SK-N-SH treated with all-trans-retinoic acid at 6 μM for 48 hours (cell line): ENCODE measurements around the gene CRTC3.

ENCODE experiments used
- ATAC-seq: fragments of 200-7000 bp; cut with Tn5 transposase; 3 replicates; pipeline ENCODE4 v1.9.1; 2020; ENCODE audit warnings: mild to moderate bottlenecking, moderate library complexity
- ARNTL ChIP-seq: fragments of 450-650 bp; formaldehyde crosslinking; IDR thresholded peaks from 2 replicates; pipeline ENCODE4 v1.5.0; 2020; ENCODE audit warnings: low read depth, mild to moderate bottlenecking, moderate library complexity, borderline replicate concordance
- BACH2 ChIP-seq: fragments of 250-450 bp; sonication (Bioruptor Pico); IDR thresholded peaks from 2 replicates; pipeline ENCODE4 v1.9.0; 2021; ENCODE audit warnings: mild to moderate bottlenecking, borderline replicate concordance
- CREB5 ChIP-seq: fragments of 250-450 bp; sonication (Bioruptor Pico); IDR thresholded peaks from 2 replicates; pipeline ENCODE4 v1.5.1; 2020; ENCODE audit warnings: low read depth, mild to moderate bottlenecking, moderate library complexity
- CSDC2 ChIP-seq: fragments of 250-450 bp; sonication (Bioruptor Pico); IDR thresholded peaks from 2 replicates; pipeline ENCODE4 v1.5.0; 2020; ENCODE audit warnings: mild to moderate bottlenecking, moderate library complexity
- CSRNP3 ChIP-seq: fragments of 250-450 bp; sonication (Bioruptor Pico); IDR thresholded peaks from 2 replicates; pipeline ENCODE4 v1.5.1; 2021; ENCODE audit warnings: mild to moderate bottlenecking, moderate library complexity
- ESRRG ChIP-seq: fragments of 250-450 bp; sonication (Bioruptor Pico); IDR thresholded peaks from 2 replicates; pipeline ENCODE4 v1.6.1; 2021; ENCODE audit warnings: mild to moderate bottlenecking
- OSR1 ChIP-seq: fragments of 250-450 bp; sonication (Bioruptor Pico); IDR thresholded peaks from 2 replicates; pipeline ENCODE4 v1.8.0; 2022; ENCODE audit warnings: moderate library complexity, mild to moderate bottlenecking, inconsistent platforms
- PATZ1 ChIP-seq: fragments of 250-450 bp; sonication (Bioruptor Pico); IDR thresholded peaks from 2 replicates; pipeline ENCODE4 v1.8.0; 2020; ENCODE audit warnings: mild to moderate bottlenecking, moderate library complexity, borderline replicate concordance
- POU6F1 ChIP-seq: fragments of 250-450 bp; sonication (Bioruptor Pico); IDR thresholded peaks from 2 replicates; pipeline ENCODE4 v1.8.0; 2021; ENCODE audit warnings: low read depth, mild to moderate bottlenecking, moderate library complexity, borderline replicate concordance
- RARB ChIP-seq: fragments of 250-450 bp; sonication (Bioruptor Pico); IDR thresholded peaks from 2 replicates; pipeline ENCODE4 v1.8.0; 2021; ENCODE audit warnings: mild to moderate bottlenecking, moderate library complexity
- SNAI2 ChIP-seq: fragments of 250-450 bp; sonication (Bioruptor Pico); IDR thresholded peaks from 2 replicates; pipeline ENCODE4 v1.5.0; 2020; ENCODE audit warnings: mild to moderate bottlenecking, moderate library complexity
- TCF4 ChIP-seq: fragments of 250-450 bp; sonication (Bioruptor Pico); IDR thresholded peaks from 2 replicates; pipeline ENCODE4 v1.8.0; 2021; ENCODE audit warnings: mild to moderate bottlenecking, moderate library complexity, borderline replicate concordance
- TOX ChIP-seq: fragments of 250-450 bp; sonication (Bioruptor Pico); IDR thresholded peaks from 2 replicates; pipeline ENCODE4 v1.8.0; 2021; ENCODE audit warnings: mild to moderate bottlenecking, moderate library complexity, borderline replicate concordance
- TSHZ2 ChIP-seq: fragments of 250-450 bp; sonication (Bioruptor Pico); IDR thresholded peaks from 2 replicates; pipeline ENCODE4 v1.5.0; 2020; ENCODE audit warnings: mild to moderate bottlenecking, moderate library complexity
- ZC3H10 ChIP-seq: fragments of 250-450 bp; sonication (Bioruptor Pico); IDR thresholded peaks from 2 replicates; pipeline ENCODE4 v1.5.1; 2021; ENCODE audit warnings: mild to moderate bottlenecking, moderate library complexity
- ZFP3 ChIP-seq: fragments of 250-450 bp; sonication (Bioruptor Pico); IDR thresholded peaks from 2 replicates; pipeline ENCODE4 v1.5.0; 2020; ENCODE audit warnings: mild to moderate bottlenecking, moderate library complexity
- ZNF565 ChIP-seq: fragments of 450-650 bp; formaldehyde crosslinking; conservative IDR thresholded peaks from 2 replicates; pipeline ENCODE4 v1.5.0; 2020; ENCODE audit warnings: low read depth, mild to moderate bottlenecking, moderate library complexity
- ZNF70 ChIP-seq: fragments of 450-650 bp; formaldehyde crosslinking; IDR thresholded peaks from 2 replicates; pipeline ENCODE4 v1.5.0; 2020; ENCODE audit warnings: mild to moderate bottlenecking, moderate library complexity
- ZNF8 ChIP-seq: fragments of 450-650 bp; formaldehyde crosslinking; IDR thresholded peaks from 2 replicates; pipeline ENCODE4 v1.5.0; 2020; ENCODE audit warnings: mild to moderate bottlenecking, moderate library complexity

Gene CRTC3

GRCh38 chr15:90645873-90646575, 116.3 kb downstream of the CRTC3 start:
- ATAC-seq: peak; percentile 6; the same call in 1 of the 3 replicates
- TF ChIP-seq ZNF70: no peak
- TF ChIP-seq ZNF8 (CRISPR knock-in tag): no peak
- TF ChIP-seq TOX (CRISPR knock-in tag): no peak
- no peak for TF ChIP-seq TSHZ2
- TF ChIP-seq ZNF565 (CRISPR knock-in tag): no peak

GRCh38 chr15:90646662-90647305, 117.1 kb downstream of the CRTC3 start:
- TF ChIP-seq ZC3H10 (CRISPR knock-in tag): no peak
- no peak for TF ChIP-seq OSR1 (CRISPR knock-in tag)
- no peak for TF ChIP-seq CSRNP3
- TF ChIP-seq RARB: no peak
- no peak for TF ChIP-seq BACH2 (CRISPR knock-in tag)
- TF ChIP-seq CSDC2 (CRISPR knock-in tag): no peak
- no peak for TF ChIP-seq ESRRG (CRISPR knock-in tag)
- no peak for TF ChIP-seq PATZ1 (CRISPR knock-in tag)
- TF ChIP-seq CREB5 (CRISPR knock-in tag): no peak
- TF ChIP-seq ARNTL (CRISPR knock-in tag): no peak
- no peak for TF ChIP-seq TCF4 (CRISPR knock-in tag)
- no peak for TF ChIP-seq SNAI2 (CRISPR knock-in tag)
- no peak for TF ChIP-seq TSHZ2
- no peak for TF ChIP-seq ZFP3 (CRISPR knock-in tag)
- TF ChIP-seq ZNF565 (CRISPR knock-in tag): no peak
- no peak for TF ChIP-seq POU6F1 (CRISPR knock-in tag)
- no peak for ATAC-seq
